Measurements from ENCODE around the gene SLC25A26. TPM values are rescaled to one million over a fixed set of nuclear protein-coding genes. Genes with fewer than 3 reads are reported as not detected.
"Not testable (repeated sequence)": the region's sequence is repeated elsewhere in the genome, so short reads cannot be mapped to it uniquely, and the experiment has no call there.

SLC25A26 gene
- total and polyA plus RNA-seq, 7 experiments from 2014 or later = 14.1 to 51.3 (median 21.7) TPM

- H3K27ac Mint-ChIP-seq = peak overlapping the region in 1 of 9 donors; percentile 25
- no peak overlapping the region for H3K4me3 Mint-ChIP-seq
- CTCF ChIA-PET = interaction anchor here (0.7 to 1.3 kb wide), 2 partner anchors 11 to 40 kb away, joined by 3 read pairs; no protein-coding TSS in a partner anchor
- peaks cover 0 to 26% (median 16%) of the 10 kb centered on the region in 7 donors for H3K4me1 Mint-ChIP-seq
- no peaks in the 10 kb centered on the region for H3K4me1 ChIP-seq (ENCODE audit: control insufficient read depth in 2 of 2, insufficient read depth in 2 of 2, low read length in 2 of 2)
- H3K36me3 ChIP-seq (ENCODE audit: control insufficient read depth in 2 of 3, insufficient read depth in 3 of 3, low read length in 3 of 3) = peaks cover 0 to 4% (median 2%) of the 10 kb centered on the region in 3 experiments
- peaks cover 4 to 36% (median 19%) of the 10 kb centered on the region in 11 donors for H3K9me3 Mint-ChIP-seq
- POLR2A ChIA-PET = no interaction called here
- intact Hi-C loops (cut with micrococcal nuclease) = no loop called here
- H3K36me3 Mint-ChIP-seq = peaks cover 27 to 51% (median 45%) of the 10 kb centered on the region in 5 donors
- DNase-seq (no peak), ATAC-seq (no peak)
- no peaks in the 10 kb centered on the region for H3K27me3 Mint-ChIP-seq
- H3K27ac ChIP-seq (ENCODE audit: low read depth, low read length) = no peak overlapping the region
- H3K27me3 ChIP-seq (ENCODE audit: control insufficient read depth in 2 of 2, insufficient read depth in 2 of 2, low read length in 2 of 2) = no peaks in the 10 kb centered on the region
- peaks cover 0 to 8% (median 0%) of the 10 kb centered on the region in 3 experiments for H3K9me3 ChIP-seq (ENCODE audit: control insufficient read depth in 2 of 3, low read length in 3 of 3)
- no peak overlapping the region for H3K4me3 ChIP-seq (ENCODE audit: low read length)
Observed at GRCh38 chr3:66419036-66419435, 198.2 kb downstream of the SLC25A26 start.

- POLR2A ChIA-PET = not testable (repeated sequence)
Observed at GRCh38 chr3:66421144-66421543, 200.3 kb downstream of the SLC25A26 start.

GRCh38 chr3:66421893-66422292 is 201.1 kb downstream of the SLC25A26 start:
- CTCF ChIA-PET; H3K27me3 ChIP-seq (ENCODE audit: control insufficient read depth in 2 of 2, insufficient read depth in 2 of 2, low read length in 2 of 2); DNase-seq; H3K9me3 ChIP-seq (ENCODE audit: control insufficient read depth in 2 of 3, low read length in 3 of 3); H3K4me1 ChIP-seq (ENCODE audit: control insufficient read depth in 2 of 2, insufficient read depth in 2 of 2, low read length in 2 of 2); H3K4me3 ChIP-seq (ENCODE audit: low read length); ATAC-seq; H3K36me3 ChIP-seq (ENCODE audit: control insufficient read depth in 2 of 3, insufficient read depth in 3 of 3, low read length in 3 of 3); intact Hi-C loops (cut with micrococcal nuclease); H3K27ac Mint-ChIP-seq; H3K27me3 Mint-ChIP-seq; H3K27ac ChIP-seq (ENCODE audit: low read depth, low read length); POLR2A ChIA-PET; H3K4me3 Mint-ChIP-seq: not testable (repeated sequence)
- Mint-ChIP-seq H3K36me3 (peaks cover 27 to 62% (median 43%) of the 10 kb centered on the region in 5 donors), H3K4me1 (peaks cover 5 to 37% (median 27%) of the 10 kb centered on the region in 7 donors), H3K9me3 (peaks cover 4 to 36% (median 20%) of the 10 kb centered on the region in 11 donors)

More at GRCh38 chr3:66421144-66421543, 200.3 kb downstream of the SLC25A26 start:
- H3K27me3 Mint-ChIP-seq; H3K9me3 ChIP-seq (ENCODE audit: control insufficient read depth in 2 of 3, low read length in 3 of 3); H3K27me3 ChIP-seq (ENCODE audit: control insufficient read depth in 2 of 2, insufficient read depth in 2 of 2, low read length in 2 of 2); H3K27ac Mint-ChIP-seq; ATAC-seq; CTCF ChIA-PET; intact Hi-C loops (cut with micrococcal nuclease); DNase-seq; H3K4me1 ChIP-seq (ENCODE audit: control insufficient read depth in 2 of 2, insufficient read depth in 2 of 2, low read length in 2 of 2); H3K36me3 ChIP-seq (ENCODE audit: control insufficient read depth in 2 of 3, insufficient read depth in 3 of 3, low read length in 3 of 3); H3K4me3 ChIP-seq (ENCODE audit: low read length); H3K27ac ChIP-seq (ENCODE audit: low read depth, low read length): not testable (repeated sequence)
- H3K4me3 Mint-ChIP-seq = peak overlapping the region in 1 of 10 donors; percentile 28
- H3K9me3 Mint-ChIP-seq = peaks cover 4 to 36% (median 19%) of the 10 kb centered on the region in 11 donors
- H3K36me3 Mint-ChIP-seq = peaks cover 27 to 62% (median 43%) of the 10 kb centered on the region in 5 donors
- peaks cover 5 to 34% (median 24%) of the 10 kb centered on the region in 7 donors for H3K4me1 Mint-ChIP-seq

DNA sequence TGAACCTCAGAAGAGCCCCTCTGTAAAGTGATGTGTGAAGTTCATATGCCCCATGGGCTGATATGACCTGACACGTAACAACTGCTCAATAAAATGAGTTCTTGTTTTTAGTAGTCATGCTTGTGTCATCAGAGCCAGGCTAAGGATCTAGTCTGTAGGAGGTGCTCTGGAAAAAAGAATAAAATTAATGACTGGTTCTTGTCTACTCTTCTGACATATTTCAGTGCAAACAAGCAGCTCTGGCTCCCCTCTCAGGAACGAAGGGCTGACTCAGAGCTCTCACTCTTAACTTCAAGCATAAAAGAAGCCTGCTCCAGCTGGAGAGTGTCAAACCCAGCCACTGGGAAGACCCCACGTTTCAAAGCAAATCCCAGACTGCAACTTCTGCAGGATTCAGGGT is 203.0 kb downstream of the SLC25A26 start:
- intact Hi-C loops (cut with micrococcal nuclease) = no loop called here
- peaks cover 27 to 56% (median 42%) of the 10 kb centered on the region in 5 donors for H3K36me3 Mint-ChIP-seq
- H3K27ac Mint-ChIP-seq = no peak overlapping the region
- no peaks in the 10 kb centered on the region for H3K27me3 Mint-ChIP-seq
- Histone ChIP-seq H3K4me1 (ENCODE audit: control insufficient read depth in 2 of 2, insufficient read depth in 2 of 2, low read length in 2 of 2) (no peaks in the 10 kb centered on the region), H3K27ac (ENCODE audit: low read depth, low read length) (no peak overlapping the region), H3K4me3 (ENCODE audit: low read length) (no peak overlapping the region), H3K36me3 (ENCODE audit: control insufficient read depth in 2 of 3, insufficient read depth in 3 of 3, low read length in 3 of 3) (no peaks in the 10 kb centered on the region), H3K27me3 (ENCODE audit: control insufficient read depth in 2 of 2, insufficient read depth in 2 of 2, low read length in 2 of 2) (no peaks in the 10 kb centered on the region), H3K9me3 (ENCODE audit: control insufficient read depth in 2 of 3, low read length in 3 of 3) (peaks cover 0 to 8% (median 0%) of the 10 kb centered on the region in 3 experiments)
- H3K4me3 Mint-ChIP-seq = no peak overlapping the region
- ChIA-PET CTCF (interaction anchor here (1.1 kb wide), 1 partner anchor 16 kb away, joined by 4 read pairs; no protein-coding TSS in a partner anchor), POLR2A (no interaction called here)
- H3K9me3 Mint-ChIP-seq = peaks cover 4 to 36% (median 21%) of the 10 kb centered on the region in 11 donors
- ATAC-seq = no peak
- H3K4me1 Mint-ChIP-seq = peaks cover 5 to 43% (median 25%) of the 10 kb centered on the region in 7 donors
- no peak for DNase-seq

DNA sequence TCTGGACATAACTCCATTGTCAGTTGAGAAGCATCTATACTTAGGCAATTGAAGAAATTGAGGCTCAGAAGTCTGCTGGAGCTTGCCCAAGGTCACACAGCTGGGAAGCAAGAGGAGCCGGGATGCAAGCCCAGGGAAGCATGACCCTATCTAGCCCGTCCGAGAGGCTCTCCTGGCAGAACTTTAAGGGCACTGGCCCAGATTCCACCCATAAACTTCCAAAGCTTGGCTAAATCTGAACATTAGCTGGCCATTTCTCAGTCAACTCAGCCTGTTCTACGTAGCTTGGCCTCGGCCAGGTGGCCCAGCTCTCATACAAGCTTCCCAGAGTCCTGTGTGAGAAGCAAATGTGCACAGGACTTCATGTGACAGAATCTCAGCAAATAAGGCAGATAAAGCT is 204.2 kb downstream of the SLC25A26 start:
- POLR2A ChIA-PET = no interaction called here
- no peak overlapping the region for H3K27ac Mint-ChIP-seq

DNA sequence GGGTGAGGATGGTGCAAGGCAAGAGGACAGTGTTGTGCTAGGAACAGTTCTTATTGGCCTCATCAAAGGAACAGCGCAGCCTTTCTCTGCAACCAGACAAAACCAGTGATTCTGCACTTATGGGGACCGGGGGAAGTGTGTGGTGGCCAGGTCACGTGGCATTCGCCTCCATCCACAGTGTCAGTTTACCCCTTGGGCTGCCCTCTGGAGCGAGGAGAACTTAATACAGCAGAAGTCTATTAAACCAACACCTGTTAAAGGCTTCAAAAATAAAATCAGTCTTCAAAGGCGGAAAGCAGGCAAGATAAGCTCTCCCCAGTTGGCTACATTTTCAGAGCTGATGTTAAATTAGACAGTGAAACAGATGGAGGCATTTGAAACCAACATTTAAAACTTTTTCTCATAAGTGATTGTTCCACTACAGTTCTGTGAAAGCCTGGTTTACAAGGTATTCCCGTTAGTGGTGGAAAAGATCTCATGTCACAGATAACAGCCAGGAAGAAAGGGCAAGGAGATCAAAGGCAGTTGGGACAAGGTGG is 204.8 kb downstream of the SLC25A26 start:
- intact Hi-C loops (cut with micrococcal nuclease) = no loop called here
- Histone ChIP-seq H3K27ac (ENCODE audit: low read depth, low read length) (no peak overlapping the region), H3K36me3 (ENCODE audit: control insufficient read depth in 2 of 3, insufficient read depth in 3 of 3, low read length in 3 of 3) (no peaks in the 10 kb centered on the region), H3K9me3 (ENCODE audit: control insufficient read depth in 2 of 3, low read length in 3 of 3) (peaks cover 0 to 8% (median 0%) of the 10 kb centered on the region in 3 experiments), H3K4me1 (ENCODE audit: control insufficient read depth in 2 of 2, insufficient read depth in 2 of 2, low read length in 2 of 2) (no peaks in the 10 kb centered on the region), H3K4me3 (ENCODE audit: low read length) (no peak overlapping the region), H3K27me3 (ENCODE audit: control insufficient read depth in 2 of 2, insufficient read depth in 2 of 2, low read length in 2 of 2) (no peaks in the 10 kb centered on the region)
- no peak for DNase-seq
- peaks cover 1 to 27% (median 17%) of the 10 kb centered on the region in 11 donors for H3K9me3 Mint-ChIP-seq
- H3K36me3 Mint-ChIP-seq = peaks cover 20 to 49% (median 34%) of the 10 kb centered on the region in 5 donors
- H3K4me1 Mint-ChIP-seq = peaks cover 7 to 32% (median 15%) of the 10 kb centered on the region in 7 donors
- no peaks in the 10 kb centered on the region for H3K27me3 Mint-ChIP-seq
- H3K4me3 Mint-ChIP-seq = no peak overlapping the region
- POLR2A ChIA-PET = no interaction called here
- ATAC-seq = no peak
- H3K27ac Mint-ChIP-seq = no peak overlapping the region
- CTCF ChIA-PET = no interaction called here

More for the DNA sequence above, 204.2 kb downstream of the SLC25A26 start:
- Histone ChIP-seq H3K27ac (ENCODE audit: low read depth, low read length) (no peak overlapping the region), H3K4me1 (ENCODE audit: control insufficient read depth in 2 of 2, insufficient read depth in 2 of 2, low read length in 2 of 2) (no peaks in the 10 kb centered on the region), H3K36me3 (ENCODE audit: control insufficient read depth in 2 of 3, insufficient read depth in 3 of 3, low read length in 3 of 3) (no peaks in the 10 kb centered on the region), H3K4me3 (ENCODE audit: low read length) (no peak overlapping the region), H3K9me3 (ENCODE audit: control insufficient read depth in 2 of 3, low read length in 3 of 3) (peaks cover 0 to 8% (median 0%) of the 10 kb centered on the region in 3 experiments), H3K27me3 (ENCODE audit: control insufficient read depth in 2 of 2, insufficient read depth in 2 of 2, low read length in 2 of 2) (no peaks in the 10 kb centered on the region)
- CTCF ChIA-PET = no interaction called here
- DNase-seq = no peak
- intact Hi-C loops (cut with micrococcal nuclease) = no loop called here
- H3K4me1 Mint-ChIP-seq = peaks cover 7 to 38% (median 16%) of the 10 kb centered on the region in 7 donors
- H3K4me3 Mint-ChIP-seq = no peak overlapping the region
- no peaks in the 10 kb centered on the region for H3K27me3 Mint-ChIP-seq
- H3K9me3 Mint-ChIP-seq = peaks cover 4 to 33% (median 21%) of the 10 kb centered on the region in 11 donors
- no peak for ATAC-seq
- peaks cover 24 to 52% (median 40%) of the 10 kb centered on the region in 5 donors for H3K36me3 Mint-ChIP-seq

DNA sequence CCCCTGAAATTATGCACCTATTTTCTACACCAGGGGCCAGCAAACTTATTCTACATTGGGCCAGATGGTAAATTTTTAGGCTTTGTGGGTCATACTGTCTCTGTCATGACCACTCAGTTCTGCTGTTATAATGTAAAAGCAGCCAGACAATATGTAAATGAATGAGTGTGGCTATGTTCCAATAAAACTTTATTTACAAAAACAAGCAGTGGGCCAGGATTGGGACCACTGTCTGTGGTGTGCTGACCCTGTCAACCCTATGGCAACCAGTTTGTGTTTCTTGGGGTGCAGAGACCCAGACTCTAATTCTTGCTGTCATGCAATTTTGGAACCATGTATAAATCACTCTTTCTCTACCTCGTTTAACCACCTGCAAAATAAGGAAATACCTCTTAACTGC is 205.3 kb downstream of the SLC25A26 start:
- Histone ChIP-seq H3K9me3 (ENCODE audit: control insufficient read depth in 2 of 3, low read length in 3 of 3) (peaks cover 0 to 8% (median 0%) of the 10 kb centered on the region in 3 experiments), H3K27ac (ENCODE audit: low read depth, low read length) (no peak overlapping the region), H3K36me3 (ENCODE audit: control insufficient read depth in 2 of 3, insufficient read depth in 3 of 3, low read length in 3 of 3) (no peaks in the 10 kb centered on the region), H3K4me1 (ENCODE audit: control insufficient read depth in 2 of 2, insufficient read depth in 2 of 2, low read length in 2 of 2) (no peaks in the 10 kb centered on the region), H3K27me3 (ENCODE audit: control insufficient read depth in 2 of 2, insufficient read depth in 2 of 2, low read length in 2 of 2) (no peaks in the 10 kb centered on the region), H3K4me3 (ENCODE audit: low read length) (no peak overlapping the region)
- ATAC-seq (no peak), DNase-seq (no peak)
- peaks cover 0 to 22% (median 15%) of the 10 kb centered on the region in 11 donors for H3K9me3 Mint-ChIP-seq
- peak overlapping the region in 1 of 9 donors; percentile 10 for H3K27ac Mint-ChIP-seq
- intact Hi-C loops (cut with micrococcal nuclease) = no loop called here
- POLR2A ChIA-PET = no interaction called here
- H3K4me1 Mint-ChIP-seq = peaks cover 5 to 31% (median 15%) of the 10 kb centered on the region in 7 donors
- CTCF ChIA-PET = interaction anchor here (0.8 kb wide), 1 partner anchor 17 kb away, joined by 3 read pairs; no protein-coding TSS in a partner anchor
- no peaks in the 10 kb centered on the region for H3K27me3 Mint-ChIP-seq
- H3K36me3 Mint-ChIP-seq = peaks cover 15 to 47% (median 35%) of the 10 kb centered on the region in 5 donors
- H3K4me3 Mint-ChIP-seq = no peak overlapping the region
